GM12878 (cell line): ENCODE data around the gene DUSP12. TPM values are rescaled to one million over a fixed set of nuclear protein-coding genes. Genes with fewer than 3 reads are reported as not detected.
A peak's percentile ranks its signal among the peaks of the same experiment; 100 is the strongest.

Experiments
- BHLHE40 ChIP-seq, 2 experiments: fragments of 450-650 bp in 1 of 2; IDR thresholded peaks; 2 replicates each; pipeline ENCODE4 v1.6.1; 2011 to 2017; ENCODE audit warnings: low read depth in 2 of 2, borderline replicate concordance in 1 of 2, improper control_type of control experiment in 1 of 2, low read length in 1 of 2, mild to moderate bottlenecking in 1 of 2
- BRCA1 ChIP-seq: IDR thresholded peaks from 2 replicates; pipeline ENCODE4 v1.6.1; 2011; ENCODE audit warnings: low read depth, low read length, improper control_type of control experiment
- CUX1 ChIP-seq: IDR thresholded peaks from 2 replicates; pipeline ENCODE4 v1.6.1; 2012; ENCODE audit warnings: improper control_type of control experiment, low read depth, low read length; ENCODE audit not compliant: insufficient replicate concordance
- DPF2 ChIP-seq: fragments of 450-650 bp; IDR thresholded peaks from 2 replicates; pipeline ENCODE4 v1.6.1; 2017; ENCODE audit warnings: mild to moderate bottlenecking
- E4F1 ChIP-seq: fragments of 450-650 bp; IDR thresholded peaks from 2 replicates; pipeline ENCODE4 v1.6.1; 2018; ENCODE audit warnings: borderline replicate concordance, mild to moderate bottlenecking; ENCODE audit not compliant: partially characterized antibody
- JUNB ChIP-seq: IDR thresholded peaks from 2 replicates; pipeline ENCODE4 v1.6.1; 2016; ENCODE audit warnings: antibody characterized with exemption, mild to moderate bottlenecking
- MEF2A ChIP-seq: IDR thresholded peaks from 2 replicates; pipeline ENCODE4 v1.6.1; 2011; ENCODE audit warnings: low read depth, mild to moderate bottlenecking, low read length, moderate library complexity; ENCODE audit not compliant: insufficient read depth
- NFIC ChIP-seq: IDR thresholded peaks from 2 replicates; pipeline ENCODE4 v1.6.1; 2012; ENCODE audit warnings: low read depth, mild to moderate bottlenecking, inconsistent platforms, low read length, moderate library complexity
- SMAD5 ChIP-seq: IDR thresholded peaks from 2 replicates; pipeline ENCODE4 v1.6.1; 2016; ENCODE audit warnings: antibody characterized with exemption, low read depth
- SUZ12 ChIP-seq: fragments of 200-600 bp; sonication (generic); IDR thresholded peaks from one replicate; pipeline ENCODE4 v1.6.1; 2018; ENCODE audit warnings: antibody characterized with exemption, mild to moderate bottlenecking; ENCODE audit not compliant: unreplicated experiment
- TARDBP ChIP-seq: IDR thresholded peaks from 2 replicates; pipeline ENCODE4 v1.6.1; 2016; ENCODE audit warnings: borderline replicate concordance
- TCF3 ChIP-seq: IDR thresholded peaks from 2 replicates; pipeline ENCODE4 v1.6.1; 2012; ENCODE audit warnings: low read depth, mild to moderate bottlenecking, low read length, borderline replicate concordance; ENCODE audit not compliant: insufficient read depth
- TCF7 ChIP-seq: IDR thresholded peaks from 2 replicates; pipeline ENCODE4 v1.6.1; 2014; ENCODE audit warnings: antibody characterized with exemption, borderline replicate concordance
- USF2 ChIP-seq: IDR thresholded peaks from 2 replicates; pipeline ENCODE4 v1.6.1; 2011; ENCODE audit warnings: low read depth, low read length, improper control_type of control experiment, borderline replicate concordance
- YY1 ChIP-seq: IDR thresholded peaks from 2 replicates; pipeline ENCODE4 v1.6.1; 2011; ENCODE audit warnings: low read depth, mild to moderate bottlenecking, low read length
- ZNF274 ChIP-seq: IDR thresholded peaks from one replicate; pipeline ENCODE4 v1.8.0; 2011; ENCODE audit not compliant: insufficient read length, insufficient read depth
- ZNF384 ChIP-seq: IDR thresholded peaks from 2 replicates; pipeline ENCODE4 v1.6.1; 2012; ENCODE audit warnings: low read depth, mild to moderate bottlenecking, low read length, improper control_type of control experiment, borderline replicate concordance
- polyA plus RNA-seq, 11 experiments: library from polyadenylated mRNA; depleted of rRNA in 4 of 11; unstranded in 6 of 11; stranded (reverse) in 5 of 11; fragments of >200 nt; fragmentation: Nextera tagmentation in 4 of 11; fragmentation: Illumina TruSeq in 1 of 11; extraction: Ambion mirVana in 4 of 11; extraction: Trizol in 1 of 11; gene quantifications; 1 replicate in 1 of 11; 2 replicates in 10 of 11; pipeline versions ENCODE4 v1.2.1 to v1.2.3, GENCODE V29; 2011 to 2016; ENCODE audit warnings: inconsistent platforms in 2 of 11, missing spikeins in 2 of 11, low read depth in 1 of 11
- total RNA-seq, 4 experiments: library from RNA; depleted of rRNA in 3 of 4; stranded (reverse); fragments of >200 nt in 3 of 4; fragmentation: Illumina TruSeq in 1 of 4; extraction: Trizol in 1 of 4; gene quantifications; 2 replicates each; pipeline versions ENCODE4 v1.2.1 to v1.2.3, GENCODE V29; 2013 to 2021
- TF ChIP-seq, protein P1 (sequence below): fragments of 450-650 bp; conservative IDR thresholded peaks from 2 replicates; pipeline ENCODE4 v1.6.1; 2017; ENCODE audit warnings: mild to moderate bottlenecking, moderate library complexity

DUSP12 gene
- total and polyA plus RNA-seq, 10 of the 15 experiments (the other 5 are each of a cell fraction or from before 2014, with no cell fraction given), result 7.0 to 51.5 (median 35.4) TPM

- no peak for TF ChIP-seq CUX1
- no peak; the same call in 1 of the 2 replicates for TF ChIP-seq JUNB
- TF ChIP-seq, protein P1, sequence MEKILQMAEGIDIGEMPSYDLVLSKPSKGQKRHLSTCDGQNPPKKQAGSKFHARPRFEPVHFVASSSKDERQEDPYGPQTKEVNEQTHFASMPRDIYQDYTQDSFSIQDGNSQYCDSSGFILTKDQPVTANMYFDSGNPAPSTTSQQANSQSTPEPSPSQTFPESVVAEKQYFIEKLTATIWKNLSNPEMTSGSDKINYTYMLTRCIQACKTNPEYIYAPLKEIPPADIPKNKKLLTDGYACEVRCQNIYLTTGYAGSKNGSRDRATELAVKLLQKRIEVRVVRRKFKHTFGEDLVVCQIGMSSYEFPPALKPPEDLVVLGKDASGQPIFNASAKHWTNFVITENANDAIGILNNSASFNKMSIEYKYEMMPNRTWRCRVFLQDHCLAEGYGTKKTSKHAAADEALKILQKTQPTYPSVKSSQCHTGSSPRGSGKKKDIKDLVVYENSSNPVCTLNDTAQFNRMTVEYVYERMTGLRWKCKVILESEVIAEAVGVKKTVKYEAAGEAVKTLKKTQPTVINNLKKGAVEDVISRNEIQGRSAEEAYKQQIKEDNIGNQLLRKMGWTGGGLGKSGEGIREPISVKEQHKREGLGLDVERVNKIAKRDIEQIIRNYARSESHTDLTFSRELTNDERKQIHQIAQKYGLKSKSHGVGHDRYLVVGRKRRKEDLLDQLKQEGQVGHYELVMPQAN, result no peak
- TF ChIP-seq TCF3, result no peak
- no peak for TF ChIP-seq TARDBP
- no peak for TF ChIP-seq SMAD5
- TF ChIP-seq TCF7, result no peak
- peak; percentile 99 for TF ChIP-seq ZNF384
- TF ChIP-seq YY1, result peak; percentile 52; the same call in 1 of the 2 replicates
- no peak for TF ChIP-seq SUZ12
- TF ChIP-seq BRCA1, result no peak
- TF ChIP-seq ZNF274, result no peak
- peak; percentile 31; the same call in 1 of the 2 replicates for TF ChIP-seq NFIC
- TF ChIP-seq DPF2, result peak; percentile 58; the same call in 1 of the 2 replicates
- no peak for TF ChIP-seq E4F1
- peak; percentile 84 to 89 for TF ChIP-seq BHLHE40 (IDR thresholded peaks at IDR 0.05; ENCODE audit: borderline replicate concordance in 1 of 2, low read depth in 2 of 2, low read length in 1 of 2)
- no peak; the same call in 1 of the 2 replicates for TF ChIP-seq USF2
- TF ChIP-seq MEF2A, result no peak
These were observed 10.8 kb upstream of the DUSP12 start (continued) for GRCh38 chr1:161738627-161739287.
